Measurements from ENCODE around the gene APLP1. TPM values are rescaled to one million over a fixed set of nuclear protein-coding genes. Genes with fewer than 3 reads are reported as not detected.
A peak's percentile ranks its signal among the peaks of the same experiment; 100 is the strongest.

The APLP1 gene
- total RNA-seq, 1 experiment from 2014 or later: 15.5 TPM

DNA sequence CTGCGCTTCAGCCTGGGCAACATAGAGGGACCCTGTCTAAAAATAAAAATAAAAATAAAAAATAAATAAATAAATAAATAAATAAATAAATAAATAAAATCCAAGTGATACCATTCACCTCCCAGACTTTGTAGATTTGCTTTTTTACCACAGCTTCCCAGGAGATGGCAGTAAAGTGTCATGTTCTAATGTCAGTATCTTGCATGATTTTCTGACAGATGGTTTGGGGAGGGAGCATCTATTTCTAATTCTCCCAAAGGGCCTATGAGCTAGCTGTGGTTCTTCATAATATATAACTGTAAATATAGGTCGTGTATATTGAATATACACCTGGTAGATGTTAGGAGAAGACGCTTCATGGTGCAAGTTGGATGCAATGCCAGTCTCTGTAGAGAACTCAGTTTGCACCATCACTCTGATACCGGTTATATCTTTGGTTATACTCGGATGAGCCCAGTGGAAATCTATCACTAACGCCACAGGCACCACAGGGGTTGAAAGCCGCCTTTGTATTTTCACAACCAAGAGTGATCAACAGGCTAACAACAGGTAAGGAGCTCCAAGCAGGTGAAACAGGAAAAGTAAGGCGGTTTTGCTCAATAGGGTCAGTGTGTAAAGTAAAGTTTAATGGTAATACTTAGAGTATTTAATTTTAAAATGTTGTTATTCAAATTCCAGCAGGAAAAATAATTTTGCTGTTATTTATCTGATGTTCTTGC lies 13.9 kb downstream of the APLP1 start:
- H3K4me3 Mint-ChIP-seq: no peak overlapping the region
- TF ChIP-seq ZNF671 (CRISPR knock-in tag; IDR thresholded peaks at IDR 0.05): no peak
- TF ChIP-seq, protein P1, sequence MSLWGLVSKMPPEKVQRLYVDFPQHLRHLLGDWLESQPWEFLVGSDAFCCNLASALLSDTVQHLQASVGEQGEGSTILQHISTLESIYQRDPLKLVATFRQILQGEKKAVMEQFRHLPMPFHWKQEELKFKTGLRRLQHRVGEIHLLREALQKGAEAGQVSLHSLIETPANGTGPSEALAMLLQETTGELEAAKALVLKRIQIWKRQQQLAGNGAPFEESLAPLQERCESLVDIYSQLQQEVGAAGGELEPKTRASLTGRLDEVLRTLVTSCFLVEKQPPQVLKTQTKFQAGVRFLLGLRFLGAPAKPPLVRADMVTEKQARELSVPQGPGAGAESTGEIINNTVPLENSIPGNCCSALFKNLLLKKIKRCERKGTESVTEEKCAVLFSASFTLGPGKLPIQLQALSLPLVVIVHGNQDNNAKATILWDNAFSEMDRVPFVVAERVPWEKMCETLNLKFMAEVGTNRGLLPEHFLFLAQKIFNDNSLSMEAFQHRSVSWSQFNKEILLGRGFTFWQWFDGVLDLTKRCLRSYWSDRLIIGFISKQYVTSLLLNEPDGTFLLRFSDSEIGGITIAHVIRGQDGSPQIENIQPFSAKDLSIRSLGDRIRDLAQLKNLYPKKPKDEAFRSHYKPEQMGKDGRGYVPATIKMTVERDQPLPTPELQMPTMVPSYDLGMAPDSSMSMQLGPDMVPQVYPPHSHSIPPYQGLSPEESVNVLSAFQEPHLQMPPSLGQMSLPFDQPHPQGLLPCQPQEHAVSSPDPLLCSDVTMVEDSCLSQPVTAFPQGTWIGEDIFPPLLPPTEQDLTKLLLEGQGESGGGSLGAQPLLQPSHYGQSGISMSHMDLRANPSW (CRISPR knock-in tag; conservative IDR thresholded peaks at IDR 0.05; ENCODE audit: low read depth): no peak
- TF ChIP-seq ATF1 (CRISPR knock-in tag; IDR thresholded peaks at IDR 0.05): no peak
- TF ChIP-seq, protein P2, sequence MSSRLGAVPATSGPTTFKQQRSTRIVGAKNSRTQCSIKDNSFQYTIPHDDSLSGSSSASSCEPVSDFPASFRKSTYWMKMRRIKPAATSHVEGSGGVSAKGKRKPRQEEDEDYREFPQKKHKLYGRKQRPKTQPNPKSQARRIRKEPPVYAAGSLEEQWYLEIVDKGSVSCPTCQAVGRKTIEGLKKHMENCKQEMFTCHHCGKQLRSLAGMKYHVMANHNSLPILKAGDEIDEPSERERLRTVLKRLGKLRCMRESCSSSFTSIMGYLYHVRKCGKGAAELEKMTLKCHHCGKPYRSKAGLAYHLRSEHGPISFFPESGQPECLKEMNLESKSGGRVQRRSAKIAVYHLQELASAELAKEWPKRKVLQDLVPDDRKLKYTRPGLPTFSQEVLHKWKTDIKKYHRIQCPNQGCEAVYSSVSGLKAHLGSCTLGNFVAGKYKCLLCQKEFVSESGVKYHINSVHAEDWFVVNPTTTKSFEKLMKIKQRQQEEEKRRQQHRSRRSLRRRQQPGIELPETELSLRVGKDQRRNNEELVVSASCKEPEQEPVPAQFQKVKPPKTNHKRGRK (CRISPR knock-in tag; IDR thresholded peaks at IDR 0.05; ENCODE audit: borderline replicate concordance): no peak
- no peak for TF ChIP-seq ZBTB21 (CRISPR knock-in tag; IDR thresholded peaks at IDR 0.05; ENCODE audit: borderline replicate concordance)
- peak; percentile 76; the same call in 1 of the 2 replicates for TF ChIP-seq HMGA2 (CRISPR knock-in tag; IDR thresholded peaks at IDR 0.05)
- TF ChIP-seq, protein P3, sequence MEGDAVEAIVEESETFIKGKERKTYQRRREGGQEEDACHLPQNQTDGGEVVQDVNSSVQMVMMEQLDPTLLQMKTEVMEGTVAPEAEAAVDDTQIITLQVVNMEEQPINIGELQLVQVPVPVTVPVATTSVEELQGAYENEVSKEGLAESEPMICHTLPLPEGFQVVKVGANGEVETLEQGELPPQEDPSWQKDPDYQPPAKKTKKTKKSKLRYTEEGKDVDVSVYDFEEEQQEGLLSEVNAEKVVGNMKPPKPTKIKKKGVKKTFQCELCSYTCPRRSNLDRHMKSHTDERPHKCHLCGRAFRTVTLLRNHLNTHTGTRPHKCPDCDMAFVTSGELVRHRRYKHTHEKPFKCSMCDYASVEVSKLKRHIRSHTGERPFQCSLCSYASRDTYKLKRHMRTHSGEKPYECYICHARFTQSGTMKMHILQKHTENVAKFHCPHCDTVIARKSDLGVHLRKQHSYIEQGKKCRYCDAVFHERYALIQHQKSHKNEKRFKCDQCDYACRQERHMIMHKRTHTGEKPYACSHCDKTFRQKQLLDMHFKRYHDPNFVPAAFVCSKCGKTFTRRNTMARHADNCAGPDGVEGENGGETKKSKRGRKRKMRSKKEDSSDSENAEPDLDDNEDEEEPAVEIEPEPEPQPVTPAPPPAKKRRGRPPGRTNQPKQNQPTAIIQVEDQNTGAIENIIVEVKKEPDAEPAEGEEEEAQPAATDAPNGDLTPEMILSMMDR (IDR thresholded peaks at IDR 0.05): 0 out of 2 replicates have a peak, but pooled peaks have one; percentile 19
- H3K4me1 Mint-ChIP-seq: peaks cover 8% of the 10 kb centered on the region
- peaks cover 27% of the 10 kb centered on the region for H3K27me3 Mint-ChIP-seq (ENCODE audit: low read depth)
- ATAC-seq (no peak), DNase-seq (ENCODE audit: low spot score) (no peak)
- no peak overlapping the region for H3K27ac Mint-ChIP-seq
- ChIA-PET POLR2A (no interaction called here), CTCF (interaction anchor here (0.5 to 1.9 kb wide), 17 partner anchors 11 to 171 kb away, joined by 3 to 18 read pairs (median 3); partner anchors contain the start of genes KIRREL2, SDHAF1 and THAP8)
- peaks cover 8% of the 10 kb centered on the region for H3K36me3 Mint-ChIP-seq
- H3K9me3 Mint-ChIP-seq: no peaks in the 10 kb centered on the region

DNA sequence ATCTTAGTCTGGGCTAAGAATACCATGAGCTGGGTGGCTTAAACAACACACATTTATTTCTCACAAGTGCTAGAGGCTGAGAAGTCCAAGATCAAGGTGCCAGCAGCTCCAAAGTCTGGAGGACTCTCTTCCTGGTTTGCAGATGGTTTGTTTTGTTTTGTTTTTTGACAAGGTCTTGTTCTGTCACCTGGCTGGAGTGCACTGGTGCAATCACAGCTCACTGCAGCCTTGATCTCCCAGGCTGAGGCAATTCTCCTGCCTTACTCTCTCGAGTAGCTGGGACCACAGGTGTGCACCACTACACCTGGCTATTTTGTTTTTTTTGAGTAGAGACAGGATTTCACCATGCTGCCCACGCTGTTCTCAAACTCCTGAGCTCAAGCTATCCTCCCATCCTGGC lies 15.5 kb downstream of the APLP1 start:
- Mint-ChIP-seq H3K27me3 (ENCODE audit: low read depth) (peaks cover 11% of the 10 kb centered on the region), H3K4me1 (peaks cover 8% of the 10 kb centered on the region), H3K36me3 (peaks cover 20% of the 10 kb centered on the region), H3K9me3 (no peaks in the 10 kb centered on the region), H3K27ac (no peak overlapping the region), H3K4me3 (no peak overlapping the region)
- TF ChIP-seq ETV6 (CRISPR knock-in tag; IDR thresholded peaks at IDR 0.05) (no peak), EMX1 (CRISPR knock-in tag; IDR thresholded peaks at IDR 0.05) (0 out of 2 replicates have a peak, but pooled peaks have one; percentile 30), CREM (CRISPR knock-in tag; IDR thresholded peaks at IDR 0.05) (no peak)
- TF ChIP-seq, protein P3 (IDR thresholded peaks at IDR 0.05): no peak
- TF ChIP-seq, protein P4, sequence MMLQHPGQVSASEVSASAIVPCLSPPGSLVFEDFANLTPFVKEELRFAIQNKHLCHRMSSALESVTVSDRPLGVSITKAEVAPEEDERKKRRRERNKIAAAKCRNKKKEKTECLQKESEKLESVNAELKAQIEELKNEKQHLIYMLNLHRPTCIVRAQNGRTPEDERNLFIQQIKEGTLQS (CRISPR knock-in tag; conservative IDR thresholded peaks at IDR 0.05): no peak
- TF ChIP-seq, protein P5, sequence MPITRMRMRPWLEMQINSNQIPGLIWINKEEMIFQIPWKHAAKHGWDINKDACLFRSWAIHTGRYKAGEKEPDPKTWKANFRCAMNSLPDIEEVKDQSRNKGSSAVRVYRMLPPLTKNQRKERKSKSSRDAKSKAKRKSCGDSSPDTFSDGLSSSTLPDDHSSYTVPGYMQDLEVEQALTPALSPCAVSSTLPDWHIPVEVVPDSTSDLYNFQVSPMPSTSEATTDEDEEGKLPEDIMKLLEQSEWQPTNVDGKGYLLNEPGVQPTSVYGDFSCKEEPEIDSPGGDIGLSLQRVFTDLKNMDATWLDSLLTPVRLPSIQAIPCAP (CRISPR knock-in tag; IDR thresholded peaks at IDR 0.05): no peak
- TF ChIP-seq, protein P6, sequence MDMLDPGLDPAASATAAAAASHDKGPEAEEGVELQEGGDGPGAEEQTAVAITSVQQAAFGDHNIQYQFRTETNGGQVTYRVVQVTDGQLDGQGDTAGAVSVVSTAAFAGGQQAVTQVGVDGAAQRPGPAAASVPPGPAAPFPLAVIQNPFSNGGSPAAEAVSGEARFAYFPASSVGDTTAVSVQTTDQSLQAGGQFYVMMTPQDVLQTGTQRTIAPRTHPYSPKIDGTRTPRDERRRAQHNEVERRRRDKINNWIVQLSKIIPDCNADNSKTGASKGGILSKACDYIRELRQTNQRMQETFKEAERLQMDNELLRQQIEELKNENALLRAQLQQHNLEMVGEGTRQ (CRISPR knock-in tag; IDR thresholded peaks at IDR 0.05): no peak
- ChIA-PET CTCF (interaction anchor here (1.1 kb wide), 1 partner anchor 47 kb away, joined by 5 read pairs; no protein-coding TSS in a partner anchor), POLR2A (interaction anchor here (0.7 to 0.8 kb wide), 3 partner anchors 90 to 136 kb away, joined by 3 to 4 read pairs (median 3); no protein-coding TSS in a partner anchor)
- DNase-seq (ENCODE audit: low spot score): no peak
- no peak for ATAC-seq

Measured in WTC11 (cell line).